Lower leg skin (tissue), 3 donors: ENCODE results near the gene DNAJC12.

Experiments
- CTCF ChIP-seq, 3 donors: fragments of 450-650 bp; IDR thresholded peaks; one replicate each; pipeline ENCODE4 v1.5.1; 2016; ENCODE audit warnings: antibody characterized with exemption in 3 of 3, mild to moderate bottlenecking in 3 of 3, moderate library complexity in 2 of 3
- POLR2A ChIP-seq, 2 donors: fragments of 450-650 bp; IDR thresholded peaks; one replicate each; pipeline ENCODE4 v1.6.1; 2016 to 2017; ENCODE audit warnings: antibody characterized with exemption in 2 of 2, mild to moderate bottlenecking in 1 of 2, moderate library complexity in 1 of 2

DNA sequence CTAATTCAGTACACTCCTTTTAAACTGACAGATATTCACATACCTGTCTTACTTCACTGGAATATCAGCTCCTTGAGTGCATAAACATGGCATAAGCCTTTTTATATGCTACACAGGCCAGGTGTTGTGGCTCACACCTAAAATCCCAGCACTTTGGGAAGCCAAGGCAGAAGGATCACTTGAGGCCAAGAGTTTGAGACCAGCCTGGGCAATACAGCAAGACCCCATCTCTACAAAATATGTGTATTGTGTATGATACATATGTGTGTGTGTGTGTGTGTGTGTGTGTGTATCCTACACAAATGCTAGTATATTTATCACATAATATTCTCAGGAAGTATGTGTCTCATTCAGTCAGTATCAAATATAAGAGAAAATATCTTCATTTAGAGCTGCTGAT, 45.3 kb downstream of the DNAJC12 start:
- TF ChIP-seq CTCF (IDR thresholded peaks at IDR 0.05) = no peak
- no peak for TF ChIP-seq POLR2A (IDR thresholded peaks at IDR 0.05)
